ENCODE measurements around the gene PRR33. TPM values are rescaled to one million over a fixed set of nuclear protein-coding genes. Genes with fewer than 3 reads are reported as not detected.

Gene PRR33
- total and polyA plus RNA-seq, 10 of the 15 experiments (the other 5 are each of a cell fraction or from before 2014, with no cell fraction given): 0.02 to 1.0 (median 0.38) TPM; not detected in 6

GRCh38 chr11:1889941-1890855 is 1.5 kb downstream of the PRR33 start:
- POLR2A ChIA-PET: interaction anchor here (1.0 kb wide), 1 partner anchor 36 kb away, joined by 3 read pairs; no protein-coding TSS in a partner anchor
- H4K20me1 ChIP-seq (ENCODE audit: control insufficient read depth, insufficient read depth): no peaks in the 10 kb centered on the region
- no peak overlapping the region for H3K9ac ChIP-seq (ENCODE audit: control insufficient read depth, insufficient read depth, low read length)
- 89% methylated on average over 33 of the region's 33 CpGs for WGBS (ENCODE audit: insufficient coverage, insufficient replicate concordance, low lambda C conversion rate, missing lambda C conversion rate)
- H3K4me2 ChIP-seq (ENCODE audit: control insufficient read depth, insufficient read depth): no peak overlapping the region
- no peak overlapping the region for H3K4me3 ChIP-seq
- no peaks in the 10 kb centered on the region for H3K9me3 ChIP-seq (replicated peaks; ENCODE audit: control insufficient read depth, insufficient read depth, low read length)
- in situ Hi-C loops (cut with MboI): no loop called here
- no peaks in the 10 kb centered on the region for H3K79me2 ChIP-seq (ENCODE audit: control insufficient read depth, insufficient read depth, low read length)
- no peaks in the 10 kb centered on the region for H3K4me1 ChIP-seq (ENCODE audit: control insufficient read depth, insufficient read depth, low read length)
- SMC1A ChIA-PET (ENCODE audit: uncharacterized antibody, unreplicated experiment): no interaction called here
- RAD21 ChIA-PET (ENCODE audit: unreplicated experiment): no interaction called here
- H3K36me3 ChIP-seq (ENCODE audit: control insufficient read depth in 2 of 2, insufficient read depth in 2 of 2, low read length in 1 of 2): peaks cover 16 to 25% of the 10 kb centered on the region in 2 experiments; a peak in 3 of 4 replicates
- TF ChIP-seq POLR2AphosphoS5 (IDR thresholded peaks at IDR 0.05; ENCODE audit: low read length) (0 out of 2 replicates have a peak, but pooled peaks have one; percentile 14), STAT1 (conservative IDR thresholded peaks at IDR 0.05) (no peak), POLR2A (IDR thresholded peaks at IDR 0.05; ENCODE audit: low read depth, low read length) (peak; percentile 50), POLR2AphosphoS2 (IDR thresholded peaks at IDR 0.05; ENCODE audit: low read depth, low read length) (0 out of 2 replicates have a peak, but pooled peaks have one; percentile 1), SIX5 (IDR thresholded peaks at IDR 0.05; ENCODE audit: low read depth, low read length, severe bottlenecking) (no peak)
- BruUV-seq (replicated peaks): no TSS peak
- no peak overlapping the region for H2AFZ ChIP-seq (ENCODE audit: control insufficient read depth, low read depth, low read length)
- FAIRE-seq: no peak
- CTCF ChIA-PET: no interaction called here
- H3K27ac ChIP-seq (ENCODE audit: control insufficient read depth, insufficient read depth): no peak overlapping the region
- peak; percentile 16; the same call in 2 of the 3 replicates for ATAC-seq
- no peaks in the 10 kb centered on the region for H3K27me3 ChIP-seq (replicated peaks in 1 of 2; ENCODE audit: control insufficient read depth in 2 of 2, insufficient read depth in 2 of 2, low read length in 1 of 2)
- DNase-seq (ENCODE audit: low read depth, low spot score): no peak
- intact Hi-C loops (cut with micrococcal nuclease; ENCODE audit: unreplicated experiment): loop anchor here (5.0 kb wide), 1 partner anchor 53 kb away; the partner anchor contains the start of gene TNNI2

- in situ Hi-C loops (cut with MboI): no loop called here
- TF ChIP-seq POLR2A (IDR thresholded peaks at IDR 0.05; ENCODE audit: low read depth, low read length) (peak; percentile 38), MTA3 (IDR thresholded peaks at IDR 0.05; ENCODE audit: borderline replicate concordance, low read length) (no peak), POLR2AphosphoS2 (IDR thresholded peaks at IDR 0.05; ENCODE audit: low read depth, low read length) (0 out of 2 replicates have a peak, but pooled peaks have one; percentile 19)
- Histone ChIP-seq H4K20me1 (ENCODE audit: control insufficient read depth, insufficient read depth) (no peaks in the 10 kb centered on the region), H3K4me2 (ENCODE audit: control insufficient read depth, insufficient read depth) (no peak overlapping the region), H3K4me3 (no peak overlapping the region), H3K36me3 (ENCODE audit: control insufficient read depth in 2 of 2, insufficient read depth in 2 of 2, low read length in 1 of 2) (peaks cover 24 to 30% of the 10 kb centered on the region in 2 experiments), H2AFZ (ENCODE audit: control insufficient read depth, low read depth, low read length) (no peak overlapping the region), H3K9me3 (replicated peaks; ENCODE audit: control insufficient read depth, insufficient read depth, low read length) (no peaks in the 10 kb centered on the region), H3K27ac (ENCODE audit: control insufficient read depth, insufficient read depth) (no peak overlapping the region), H3K4me1 (ENCODE audit: control insufficient read depth, insufficient read depth, low read length) (no peaks in the 10 kb centered on the region), H3K79me2 (ENCODE audit: control insufficient read depth, insufficient read depth, low read length) (no peaks in the 10 kb centered on the region), H3K27me3 (replicated peaks in 1 of 2; ENCODE audit: control insufficient read depth in 2 of 2, insufficient read depth in 2 of 2, low read length in 1 of 2) (no peaks in the 10 kb centered on the region), H3K9ac (ENCODE audit: control insufficient read depth, insufficient read depth, low read length) (no peak overlapping the region)
- SMC1A ChIA-PET (ENCODE audit: uncharacterized antibody, unreplicated experiment): no interaction called here
- no peak for DNase-seq (ENCODE audit: low read depth, low spot score)
- ATAC-seq: no peak
- POLR2A ChIA-PET: no interaction called here
- no peak for FAIRE-seq
- intact Hi-C loops (cut with micrococcal nuclease; ENCODE audit: unreplicated experiment): loop anchor here (5.0 kb wide), 1 partner anchor 52 kb away; the partner anchor contains the start of gene TNNI2
- BruUV-seq (replicated peaks): no TSS peak
- 83% methylated on average over 31 of the region's 34 CpGs for WGBS (ENCODE audit: insufficient coverage, insufficient replicate concordance, low lambda C conversion rate, missing lambda C conversion rate)
- RAD21 ChIA-PET (ENCODE audit: unreplicated experiment): no interaction called here
- CTCF ChIA-PET: no interaction called here
Observed at GRCh38 chr11:1889224-1889930, 2.3 kb downstream of the PRR33 start.
